K562 (cell line): ENCODE measurements around the gene COPG2.

Experiments used
- CSDE1 ChIP-seq, 2 experiments: fragments of 450-650 bp; IDR thresholded peaks; 2 replicates each; pipeline ENCODE4 v1.6.1; 2016; ENCODE audit warnings: mild to moderate bottlenecking in 1 of 2
- HDAC2 ChIP-seq: fragments of 450-650 bp; IDR thresholded peaks from 2 replicates; pipeline ENCODE4 v1.6.1; 2016; ENCODE audit warnings: mild to moderate bottlenecking
- POLR2A ChIP-seq: fragments of 450-650 bp; conservative IDR thresholded peaks from 2 replicates; pipeline ENCODE4 v1.6.1; 2016
- SIN3A ChIP-seq, 2 experiments: fragments of 150-350 bp in 1 of 2; IDR thresholded peaks; 2 replicates each; pipeline ENCODE4 v1.6.1; 2011 to 2016; ENCODE audit warnings: borderline replicate concordance in 2 of 2, low read depth in 2 of 2, low read length in 2 of 2, mild to moderate bottlenecking in 2 of 2, moderate library complexity in 2 of 2; ENCODE audit not compliant: control insufficient read depth in 1 of 2
- TAF1 ChIP-seq: IDR thresholded peaks from 2 replicates; pipeline ENCODE4 v1.6.1; 2011; ENCODE audit warnings: mild to moderate bottlenecking, low read length, moderate library complexity; ENCODE audit not compliant: insufficient read depth, control insufficient read depth, severe bottlenecking; ENCODE audit errors: extremely low read depth
- TAF7 ChIP-seq: fragments of 450-650 bp; IDR thresholded peaks from 2 replicates; pipeline ENCODE4 v1.6.1; 2016; ENCODE audit warnings: missing genetic modification characterization, missing compliant biosample characterization

DNA sequence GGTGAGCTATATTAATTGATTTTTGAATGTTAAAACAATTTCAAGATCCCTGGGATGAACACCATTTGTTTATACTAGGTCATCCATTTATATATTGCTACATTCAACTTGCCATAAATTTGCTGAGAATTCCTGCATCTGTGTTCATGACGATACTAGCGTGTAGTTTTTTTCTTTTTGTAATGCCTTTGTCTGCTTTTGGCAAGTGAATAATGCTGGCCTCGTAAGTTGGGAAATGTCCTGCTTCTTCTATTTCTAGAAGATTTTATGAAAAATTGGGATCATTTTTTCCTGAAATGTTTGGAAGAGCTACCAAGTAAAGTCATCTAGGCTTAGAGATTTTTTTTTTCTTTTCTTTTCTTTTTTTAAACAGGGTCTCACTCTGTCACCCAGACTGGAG is 189.6 kb downstream of the COPG2 start:
- TF ChIP-seq CSDE1 (IDR thresholded peaks at IDR 0.05) (no peak), HDAC2 (no peak), TAF1 (no peak), POLR2A (no peak), TAF7 (tag) (no peak), SIN3A (IDR thresholded peaks at IDR 0.05; ENCODE audit: borderline replicate concordance in 2 of 2, control insufficient read depth in 1 of 2, low read depth in 2 of 2, low read length in 2 of 2) (no peak)
